Liver (tissue), 9 donors: ENCODE data around the gene UBR2. TPM values are rescaled to one million over a fixed set of nuclear protein-coding genes. Genes with fewer than 3 reads are reported as not detected.

Source experiments
- DNase-seq: peaks from one replicate; pipeline ENCODE4 v3.0.0-alpha.2; 2017; ENCODE audit warnings: low spot score
- H3K27ac ChIP-seq, 2 donors: one replicate each; pipeline ENCODE4 v1.7.0; 2013; ENCODE audit warnings: inconsistent platforms in 2 of 2, low read length in 2 of 2, control low read depth in 1 of 2, low read depth in 1 of 2, mild to moderate bottlenecking in 1 of 2
- H3K27me3 ChIP-seq, 4 donors: one replicate each; pipeline versions ENCODE4 v1.6.1 to v1.7.0; 2013; ENCODE audit warnings: low read length in 3 of 4, inconsistent platforms in 1 of 4, mild to moderate bottlenecking in 1 of 4, moderate library complexity in 1 of 4; ENCODE audit not compliant: control insufficient read depth in 4 of 4, insufficient read depth in 4 of 4
- H3K36me3 ChIP-seq, 4 donors: one replicate each; pipeline versions ENCODE4 v1.6.1 to v1.7.0; 2013; ENCODE audit warnings: low read length in 3 of 4, mild to moderate bottlenecking in 3 of 4, low read depth in 1 of 4, moderate library complexity in 1 of 4; ENCODE audit not compliant: control insufficient read depth in 4 of 4, insufficient read depth in 3 of 4
- H3K4me1 ChIP-seq, 4 donors: one replicate each; pipeline versions ENCODE4 v1.6.1 to v1.7.0; 2013; ENCODE audit warnings: low read length in 3 of 4, mild to moderate bottlenecking in 3 of 4, moderate library complexity in 1 of 4; ENCODE audit not compliant: control insufficient read depth in 4 of 4, insufficient read depth in 4 of 4
- H3K4me3 ChIP-seq, 3 donors: one replicate each; pipeline versions ENCODE4 v1.6.1 to v1.7.0; 2013; ENCODE audit warnings: low read length in 3 of 3, control low read depth in 1 of 3, low read depth in 1 of 3, mild to moderate bottlenecking in 1 of 3
- H3K9ac ChIP-seq, 2 donors: one replicate each; pipeline ENCODE4 v1.7.0; 2013; ENCODE audit warnings: low read length in 2 of 2, mild to moderate bottlenecking in 2 of 2, moderate library complexity in 2 of 2, control low read depth in 1 of 2, low read depth in 1 of 2
- H3K9me3 ChIP-seq, 4 donors: one replicate each; pipeline versions ENCODE4 v1.6.1 to v1.7.0; 2013; ENCODE audit warnings: low read length in 3 of 4; ENCODE audit not compliant: control insufficient read depth in 4 of 4
- EGR1 ChIP-seq, 2 donors: IDR thresholded peaks; 2 replicates each; pipeline ENCODE4 v1.6.1; 2016 to 2018; ENCODE audit warnings: antibody characterized with exemption in 2 of 2, low read depth in 2 of 2
- FOXA1 ChIP-seq: IDR thresholded peaks from 2 replicates; pipeline ENCODE4 v1.6.1; 2016; ENCODE audit warnings: antibody characterized with exemption
- FOXA2 ChIP-seq: IDR thresholded peaks from 2 replicates; pipeline ENCODE4 v1.6.1; 2016; ENCODE audit warnings: antibody characterized with exemption
- GABPA ChIP-seq, 2 donors: IDR thresholded peaks in 1 of 2; conservative IDR thresholded peaks in 1 of 2; 2 replicates each; pipeline ENCODE4 v1.6.1; 2016; ENCODE audit warnings: antibody characterized with exemption in 2 of 2, mild to moderate bottlenecking in 1 of 2, moderate library complexity in 1 of 2
- HNF4A ChIP-seq, 2 donors: conservative IDR thresholded peaks; 2 replicates each; pipeline ENCODE4 v1.6.1; 2016; ENCODE audit warnings: antibody characterized with exemption in 2 of 2, mild to moderate bottlenecking in 2 of 2
- HNF4G ChIP-seq: IDR thresholded peaks from 2 replicates; pipeline ENCODE4 v1.6.1; 2016; ENCODE audit warnings: antibody characterized with exemption
- JUND ChIP-seq, 2 donors: IDR thresholded peaks; 2 replicates each; pipeline ENCODE4 v1.6.1; 2016; ENCODE audit warnings: antibody characterized with exemption in 2 of 2
- NR2F2 ChIP-seq: IDR thresholded peaks from 2 replicates; pipeline ENCODE4 v1.6.1; 2016; ENCODE audit warnings: antibody characterized with exemption
- RAD21 ChIP-seq, 2 donors: IDR thresholded peaks; 2 replicates each; pipeline ENCODE4 v1.6.1; 2016; ENCODE audit warnings: antibody characterized with exemption in 2 of 2, mild to moderate bottlenecking in 2 of 2
- RXRA ChIP-seq, 2 donors: IDR thresholded peaks; 2 replicates each; pipeline ENCODE4 v1.6.1; 2017 to 2018; ENCODE audit warnings: antibody characterized with exemption in 2 of 2, mild to moderate bottlenecking in 1 of 2
- SP1 ChIP-seq: IDR thresholded peaks from 2 replicates; pipeline ENCODE4 v1.6.1; 2018; ENCODE audit warnings: antibody characterized with exemption, mild to moderate bottlenecking
- TAF1 ChIP-seq: conservative IDR thresholded peaks from 2 replicates; pipeline ENCODE4 v1.6.1; 2016; ENCODE audit warnings: antibody characterized with exemption, mild to moderate bottlenecking
- YY1 ChIP-seq: IDR thresholded peaks from 2 replicates; pipeline ENCODE4 v1.6.1; 2016; ENCODE audit warnings: antibody characterized with exemption, mild to moderate bottlenecking
- WGBS: extraction: QIAGEN DNeasy Blood & Tissue Kit; methylation state at CpG from one replicate; pipeline ENCODE4 v1.1.7; 2013; 5-methylcytosine and 5-hydroxymethylcytosine counted together
- polyA plus RNA-seq, 2 donors: library from polyadenylated mRNA; stranded (reverse) in 1 of 2; unstranded in 1 of 2; fragments of 200-250 nt in 1 of 2; fragments of >200 nt in 1 of 2; fragmentation: Nextera tagmentation in 1 of 2; extraction: Ambion mirVana in 1 of 2; gene quantifications; one replicate each; pipeline versions ENCODE4 v1.2.1 to v1.2.3, GENCODE V29; 2013 to 2015
- total RNA-seq, 2 donors: library from RNA; depleted of rRNA; stranded (reverse); fragments of >200 nt; gene quantifications; one replicate each; pipeline ENCODE4 v1.2.3, GENCODE V29; 2014
- TF ChIP-seq, protein P1 (sequence below): IDR thresholded peaks from 2 replicates; pipeline ENCODE4 v1.6.1; 2016; ENCODE audit warnings: antibody characterized with exemption
- TF ChIP-seq, protein P2 (sequence below): IDR thresholded peaks from 2 replicates; pipeline ENCODE4 v1.6.1; 2016; ENCODE audit warnings: antibody characterized with exemption
- TF ChIP-seq, protein P3 (sequence below): fragments of 150-350 bp; IDR thresholded peaks from 2 replicates; pipeline ENCODE4 v1.5.1; 2017; ENCODE audit warnings: improper control_type of control experiment, low read depth, low read length; ENCODE audit not compliant: missing input control
- TF ChIP-seq, protein P4 (sequence below): IDR thresholded peaks from 2 replicates; pipeline ENCODE4 v1.6.1; 2016; ENCODE audit warnings: antibody characterized with exemption
- donor health status: healthy.
- donor health status: healthy.
- donor health status: healthy.
- donor health status: healthy.
- donor health status: healthy.

The UBR2 gene
- total and polyA plus RNA-seq, 4 donors = 6.3 to 32.9 (median 19.3) TPM

DNA sequence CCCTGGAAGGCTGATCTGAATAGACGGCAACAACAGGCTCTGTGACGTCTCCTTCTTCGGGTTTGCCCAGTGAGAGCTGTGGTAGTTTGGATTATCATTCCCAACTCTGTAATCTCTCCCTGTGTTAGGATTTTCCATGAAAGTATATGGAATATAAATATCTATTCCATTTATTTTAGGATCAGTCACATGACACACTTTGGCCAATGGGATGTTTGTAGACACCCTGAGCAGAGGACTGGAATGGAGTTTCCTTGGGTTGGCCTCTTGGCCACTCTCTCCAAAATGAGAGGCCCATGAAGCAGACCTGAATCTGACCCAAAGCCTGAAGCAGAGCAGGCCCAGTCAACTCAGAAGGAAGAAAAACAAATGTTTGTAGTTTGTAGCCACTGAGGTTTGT is 37.2 kb upstream of the UBR2 start:
- Histone ChIP-seq H3K4me3 (no peak overlapping the region), H3K9ac (no peak overlapping the region), H3K27me3 (no peaks in the 10 kb centered on the region), H3K9me3 (no peaks in the 10 kb centered on the region), H3K4me1 (no peaks in the 10 kb centered on the region), H3K27ac (no peak overlapping the region), H3K36me3 (no peaks in the 10 kb centered on the region)
- TF ChIP-seq RAD21 (IDR thresholded peaks at IDR 0.05) (no peak), NR2F2 (no peak), JUND (IDR thresholded peaks at IDR 0.05) (no peak), RXRA (IDR thresholded peaks at IDR 0.05) (no peak)
- no peak for DNase-seq
- WGBS = 97% methylated on average over 3 of the region's 3 CpGs

DNA sequence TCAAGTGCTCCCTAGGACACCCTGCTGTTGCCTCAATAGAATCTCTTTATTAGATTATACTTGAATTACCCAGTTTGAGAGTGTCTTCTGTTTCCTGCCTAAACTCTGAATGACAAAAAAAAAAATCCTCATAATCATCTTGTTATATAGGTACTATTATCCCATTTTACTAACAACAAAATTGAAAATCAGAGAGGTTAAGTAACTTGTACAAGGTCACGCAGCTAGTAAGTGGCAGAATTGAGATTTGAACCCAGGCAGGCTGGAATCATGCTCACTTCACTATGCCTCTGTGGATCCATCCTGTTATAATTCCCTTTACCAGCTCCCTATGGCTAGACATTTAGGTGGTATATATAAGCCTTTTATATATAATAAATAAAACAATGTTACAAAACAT is 36.6 kb upstream of the UBR2 start:
- no peaks in the 10 kb centered on the region for H3K9me3 ChIP-seq
- TF ChIP-seq RXRA (IDR thresholded peaks at IDR 0.05) (no peak), HNF4A (conservative IDR thresholded peaks at IDR 0.05) (no peak)
- TF ChIP-seq, protein P1, sequence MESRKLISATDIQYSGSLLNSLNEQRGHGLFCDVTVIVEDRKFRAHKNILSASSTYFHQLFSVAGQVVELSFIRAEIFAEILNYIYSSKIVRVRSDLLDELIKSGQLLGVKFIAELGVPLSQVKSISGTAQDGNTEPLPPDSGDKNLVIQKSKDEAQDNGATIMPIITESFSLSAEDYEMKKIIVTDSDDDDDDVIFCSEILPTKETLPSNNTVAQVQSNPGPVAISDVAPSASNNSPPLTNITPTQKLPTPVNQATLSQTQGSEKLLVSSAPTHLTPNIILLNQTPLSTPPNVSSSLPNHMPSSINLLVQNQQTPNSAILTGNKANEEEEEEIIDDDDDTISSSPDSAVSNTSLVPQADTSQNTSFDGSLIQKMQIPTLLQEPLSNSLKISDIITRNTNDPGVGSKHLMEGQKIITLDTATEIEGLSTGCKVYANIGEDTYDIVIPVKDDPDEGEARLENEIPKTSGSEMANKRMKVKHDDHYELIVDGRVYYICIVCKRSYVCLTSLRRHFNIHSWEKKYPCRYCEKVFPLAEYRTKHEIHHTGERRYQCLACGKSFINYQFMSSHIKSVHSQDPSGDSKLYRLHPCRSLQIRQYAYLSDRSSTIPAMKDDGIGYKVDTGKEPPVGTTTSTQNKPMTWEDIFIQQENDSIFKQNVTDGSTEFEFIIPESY = no peak
- DNase-seq = no peak
- H3K27ac ChIP-seq = no peak overlapping the region
- H3K4me1 ChIP-seq = no peaks in the 10 kb centered on the region
- H3K9ac ChIP-seq = no peak overlapping the region
- WGBS = 95% methylated on average over 1 of the region's 1 CpG
- no peaks in the 10 kb centered on the region for H3K27me3 ChIP-seq
- no peak overlapping the region for H3K4me3 ChIP-seq
- no peaks in the 10 kb centered on the region for H3K36me3 ChIP-seq

GRCh38 chr6:42530296-42530695 is 33.5 kb upstream of the UBR2 start:
- no peaks in the 10 kb centered on the region for H3K27me3 ChIP-seq
- H3K4me3 ChIP-seq = no peak overlapping the region
- TF ChIP-seq NR2F2 = no peak
- TF ChIP-seq HNF4G = no peak
- no peak for TF ChIP-seq HNF4A (conservative IDR thresholded peaks at IDR 0.05)
- TF ChIP-seq FOXA1 = no peak
- TF ChIP-seq, protein P2, sequence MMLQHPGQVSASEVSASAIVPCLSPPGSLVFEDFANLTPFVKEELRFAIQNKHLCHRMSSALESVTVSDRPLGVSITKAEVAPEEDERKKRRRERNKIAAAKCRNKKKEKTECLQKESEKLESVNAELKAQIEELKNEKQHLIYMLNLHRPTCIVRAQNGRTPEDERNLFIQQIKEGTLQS = no peak
- no peak for TF ChIP-seq RXRA (IDR thresholded peaks at IDR 0.05)
- TF ChIP-seq EGR1 (IDR thresholded peaks at IDR 0.05; ENCODE audit: low read depth in 2 of 2) = no peak
- no peak for TF ChIP-seq SP1
- TF ChIP-seq JUND (IDR thresholded peaks at IDR 0.05) = no peak
- no peaks in the 10 kb centered on the region for H3K9me3 ChIP-seq
- H3K36me3 ChIP-seq = no peaks in the 10 kb centered on the region
- WGBS = 92% methylated on average over 1 of the region's 1 CpG
- no peak overlapping the region for H3K9ac ChIP-seq
- no peak overlapping the region for H3K27ac ChIP-seq
- no peaks in the 10 kb centered on the region for H3K4me1 ChIP-seq
- DNase-seq = no peak

DNA sequence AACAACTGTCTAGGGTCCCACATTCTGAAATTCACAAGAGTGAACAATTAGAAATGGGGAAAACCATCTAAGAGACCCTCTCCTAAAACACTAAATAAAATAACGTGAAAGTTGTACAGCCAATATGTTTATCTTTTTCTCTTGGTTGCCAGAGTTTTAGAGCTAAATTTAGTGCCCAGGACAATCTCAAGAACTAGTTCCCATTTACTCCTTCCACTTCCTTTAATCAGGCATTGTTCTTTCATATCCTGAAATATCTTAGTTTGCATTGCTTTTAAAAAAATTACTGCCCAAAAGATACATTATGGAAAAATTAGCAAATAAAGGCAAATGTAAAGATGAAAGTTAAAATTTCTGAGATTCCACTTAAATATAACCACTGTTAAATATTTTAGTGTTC is 33.1 kb upstream of the UBR2 start:
- H3K27ac ChIP-seq = no peak overlapping the region
- DNase-seq = no peak
- no peak overlapping the region for H3K4me3 ChIP-seq
- 66% methylated on average over 1 of the region's 1 CpG for WGBS
- H3K36me3 ChIP-seq = no peaks in the 10 kb centered on the region
- no peaks in the 10 kb centered on the region for H3K4me1 ChIP-seq
- H3K9me3 ChIP-seq = no peaks in the 10 kb centered on the region
- no peaks in the 10 kb centered on the region for H3K27me3 ChIP-seq
- no peak overlapping the region for H3K9ac ChIP-seq
- no peak for TF ChIP-seq JUND (IDR thresholded peaks at IDR 0.05)
- no peak for TF ChIP-seq GABPA (IDR thresholded peaks at IDR 0.05 in 1 of 2, conservative IDR thresholded peaks at IDR 0.05 in 1 of 2)
- TF ChIP-seq, protein P1 = no peak
- TF ChIP-seq RXRA (IDR thresholded peaks at IDR 0.05) = no peak
- no peak for TF ChIP-seq FOXA1
- TF ChIP-seq SP1 = no peak
- TF ChIP-seq, protein P3, sequence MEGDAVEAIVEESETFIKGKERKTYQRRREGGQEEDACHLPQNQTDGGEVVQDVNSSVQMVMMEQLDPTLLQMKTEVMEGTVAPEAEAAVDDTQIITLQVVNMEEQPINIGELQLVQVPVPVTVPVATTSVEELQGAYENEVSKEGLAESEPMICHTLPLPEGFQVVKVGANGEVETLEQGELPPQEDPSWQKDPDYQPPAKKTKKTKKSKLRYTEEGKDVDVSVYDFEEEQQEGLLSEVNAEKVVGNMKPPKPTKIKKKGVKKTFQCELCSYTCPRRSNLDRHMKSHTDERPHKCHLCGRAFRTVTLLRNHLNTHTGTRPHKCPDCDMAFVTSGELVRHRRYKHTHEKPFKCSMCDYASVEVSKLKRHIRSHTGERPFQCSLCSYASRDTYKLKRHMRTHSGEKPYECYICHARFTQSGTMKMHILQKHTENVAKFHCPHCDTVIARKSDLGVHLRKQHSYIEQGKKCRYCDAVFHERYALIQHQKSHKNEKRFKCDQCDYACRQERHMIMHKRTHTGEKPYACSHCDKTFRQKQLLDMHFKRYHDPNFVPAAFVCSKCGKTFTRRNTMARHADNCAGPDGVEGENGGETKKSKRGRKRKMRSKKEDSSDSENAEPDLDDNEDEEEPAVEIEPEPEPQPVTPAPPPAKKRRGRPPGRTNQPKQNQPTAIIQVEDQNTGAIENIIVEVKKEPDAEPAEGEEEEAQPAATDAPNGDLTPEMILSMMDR = no peak
- no peak for TF ChIP-seq HNF4A (conservative IDR thresholded peaks at IDR 0.05)
- no peak for TF ChIP-seq HNF4G
- TF ChIP-seq, protein P4, sequence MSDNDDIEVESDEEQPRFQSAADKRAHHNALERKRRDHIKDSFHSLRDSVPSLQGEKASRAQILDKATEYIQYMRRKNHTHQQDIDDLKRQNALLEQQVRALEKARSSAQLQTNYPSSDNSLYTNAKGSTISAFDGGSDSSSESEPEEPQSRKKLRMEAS = no peak
- TF ChIP-seq RAD21 (IDR thresholded peaks at IDR 0.05) = no peak
- no peak for TF ChIP-seq EGR1 (IDR thresholded peaks at IDR 0.05; ENCODE audit: low read depth in 2 of 2)
- TF ChIP-seq YY1 = no peak
- TF ChIP-seq TAF1 = no peak
- TF ChIP-seq FOXA2 = no peak
